Progenitor cell of endocrine pancreas (in vitro differentiated cells): ENCODE measurements around the gene ZNF234. TPM values are rescaled to one million over a fixed set of nuclear protein-coding genes. Genes with fewer than 3 reads are reported as not detected.

Experiments used
- DNase-seq: peaks from one replicate; pipeline ENCODE4 v3.0.0; 2021; ENCODE audit warnings: low spot score; ENCODE audit not compliant: unreplicated experiment
- H3K27ac Mint-ChIP-seq: 2 replicates; pipeline ENCODE4 v1.8.0; 2021; ENCODE audit warnings: mild to moderate bottlenecking, moderate library complexity, mixed read lengths
- H3K27me3 Mint-ChIP-seq: 2 replicates; pipeline ENCODE4 v1.8.0; 2021; ENCODE audit warnings: mixed read lengths
- H3K36me3 Mint-ChIP-seq: 2 replicates; pipeline ENCODE4 v1.8.0; 2022; ENCODE audit warnings: mixed read lengths; ENCODE audit not compliant: insufficient read depth
- H3K4me1 Mint-ChIP-seq: 2 replicates; pipeline ENCODE4 v1.8.0; 2021; ENCODE audit warnings: low read depth, mixed read lengths
- H3K4me3 Mint-ChIP-seq: 2 replicates; pipeline ENCODE4 v1.8.0; 2021; ENCODE audit warnings: low read depth, mild to moderate bottlenecking, moderate library complexity, mixed read lengths
- H3K9me3 Mint-ChIP-seq: 2 replicates; pipeline ENCODE4 v1.8.0; 2021; ENCODE audit warnings: low read depth, mixed read lengths
- CTCF ChIP-seq: fragments of 200-600 bp; sonication (generic); IDR thresholded peaks from one replicate; pipeline ENCODE4 v1.5.0; 2021; ENCODE audit warnings: antibody characterized with exemption, mild to moderate bottlenecking; ENCODE audit not compliant: unreplicated experiment
- long read RNA-seq: library from polyadenylated mRNA; unstranded; transcript quantifications from one replicate; pipeline ENCODE4 v2.0.0, GENCODE V29; 2020
- total RNA-seq: library from RNA; stranded (reverse); gene quantifications from 2 replicates; pipeline ENCODE4 v1.2.1, GENCODE V29; 2021

Gene ZNF234
- total RNA-seq, result 24.9 and 25.2 TPM in 2 replicates
- long read RNA-seq, full-length matches to known transcripts, result 67 of 112 reads
- long read RNA-seq, partial matches to known transcripts, result 10 of 112 reads
- long read RNA-seq, other reads (novel, unspliced or antisense), result 35 of 112 reads

GRCh38 chr19:44141191-44142058, at the start of gene ZNF234:
TSS of gene ZNF234 (plus strand) at chr19:44141554. CDS start at chr19:44144633, 3,079 bp downstream.
- Mint-ChIP-seq H3K4me1 (peaks cover 14% of the 10 kb centered on the region), H3K36me3 (peaks cover 4% of the 10 kb centered on the region), H3K27me3 (no peaks in the 10 kb centered on the region), H3K9me3 (no peaks in the 10 kb centered on the region), H3K4me3 (peak within 1 kb of the TSS; percentile 91), H3K27ac (peak within 1 kb of the TSS; percentile 94)
- TF ChIP-seq CTCF, result no peak
- DNase-seq, result peak; percentile 65

GRCh38 chr19:44092108-44092507, 49.2 kb upstream of the ZNF234 start:
- Mint-ChIP-seq H3K4me3 (no peak overlapping the region), H3K4me1 (peaks cover 8% of the 10 kb centered on the region), H3K27ac (no peak overlapping the region), H3K36me3 (no peaks in the 10 kb centered on the region), H3K9me3 (no peaks in the 10 kb centered on the region), H3K27me3 (no peaks in the 10 kb centered on the region)
- no peak for DNase-seq
- TF ChIP-seq CTCF, result no peak

GRCh38 chr19:44093931-44094765, 47.2 kb upstream of the ZNF234 start, which contains the start of gene ZNF224:
TSS of gene ZNF224 (plus strand) at chr19:44094361. CDS start at chr19:44097874, 3,513 bp downstream.
- H3K4me3 Mint-ChIP-seq, result peak within 1 kb of the TSS; percentile 99
- H3K27ac Mint-ChIP-seq, result peak within 1 kb of the TSS; percentile 96
- no peaks in the 10 kb centered on the region for H3K9me3 Mint-ChIP-seq
- H3K27me3 Mint-ChIP-seq, result no peaks in the 10 kb centered on the region
- peaks cover 7% of the 10 kb centered on the region for H3K36me3 Mint-ChIP-seq
- no peak for TF ChIP-seq CTCF
- H3K4me1 Mint-ChIP-seq, result peaks cover 8% of the 10 kb centered on the region
- DNase-seq, result peak; percentile 78

GRCh38 chr19:44107751-44108150, 33.6 kb upstream of the ZNF234 start:
- Mint-ChIP-seq H3K27me3 (no peaks in the 10 kb centered on the region), H3K4me1 (peaks cover 4% of the 10 kb centered on the region), H3K27ac (no peak overlapping the region), H3K4me3 (no peak overlapping the region), H3K9me3 (peaks cover 62% of the 10 kb centered on the region), H3K36me3 (peaks cover 77% of the 10 kb centered on the region)
- no peak for TF ChIP-seq CTCF
- no peak for DNase-seq

GRCh38 chr19:44109458-44109857, 31.9 kb upstream of the ZNF234 start:
- no peak for TF ChIP-seq CTCF
- Mint-ChIP-seq H3K9me3 (peaks cover 52% of the 10 kb centered on the region), H3K27ac (no peak overlapping the region)

More at GRCh38 chr19:44109458-44109857, 31.9 kb upstream of the ZNF234 start:
- H3K36me3 Mint-ChIP-seq, result peaks cover 62% of the 10 kb centered on the region
- no peaks in the 10 kb centered on the region for H3K27me3 Mint-ChIP-seq
- H3K4me1 Mint-ChIP-seq, result peaks cover 11% of the 10 kb centered on the region
- no peak overlapping the region for H3K4me3 Mint-ChIP-seq
- DNase-seq, result no peak
